GM21786 (cell line): Measurements from ENCODE around the gene HIVEP2.

Source experiments
- ATAC-seq: cut with Tn5 transposase; IDR thresholded peaks from one replicate; pipeline ENCODE4 v1.9.1; 2021; ENCODE audit not compliant: unreplicated experiment

The HIVEP2 gene

GRCh38 chr6:142867988-142868812 lies 76.8 kb downstream of the HIVEP2 start:
- no peak for ATAC-seq

DNA sequence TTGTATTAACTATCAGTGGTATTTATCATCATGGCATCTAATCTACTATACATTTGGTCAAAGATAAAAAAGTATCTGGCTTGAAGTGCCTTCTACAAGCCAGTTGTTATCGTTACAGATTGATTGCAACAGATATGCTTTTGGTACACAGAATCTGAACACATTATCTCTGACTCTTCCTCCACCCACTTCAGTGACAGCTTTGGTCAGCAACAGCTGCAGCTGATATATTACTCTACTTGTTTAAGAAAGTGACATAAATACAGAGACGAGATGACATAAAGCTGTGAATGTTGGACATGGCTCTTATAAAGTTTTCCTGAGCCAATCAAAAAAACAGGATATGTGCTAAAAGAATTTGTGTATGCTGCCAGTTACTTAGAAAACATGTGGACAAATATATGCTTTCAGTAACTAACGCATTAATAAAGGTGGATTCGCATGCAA lies 77.6 kb downstream of the HIVEP2 start:
- no peak for ATAC-seq

GRCh38 chr6:142863981-142864380 lies 81.0 kb downstream of the HIVEP2 start:
- ATAC-seq: no peak

DNA sequence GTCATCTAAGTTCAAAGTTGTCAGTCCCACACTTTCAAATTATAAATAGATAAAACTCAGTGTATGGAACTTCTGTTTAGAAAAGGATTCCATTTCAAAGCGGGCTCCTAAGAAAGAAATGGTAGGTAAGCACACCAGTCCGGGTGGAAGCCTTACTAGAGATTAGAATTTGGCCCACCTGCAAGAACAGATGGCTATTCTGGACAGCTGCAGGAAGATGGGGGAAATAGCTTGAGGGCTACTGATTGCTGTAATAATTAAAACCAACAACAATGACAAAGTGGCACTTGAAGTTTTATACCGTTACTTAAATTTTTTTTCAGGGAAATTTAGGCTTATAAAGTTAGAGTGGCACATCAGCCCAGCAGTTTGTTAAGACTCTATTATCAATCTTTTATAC lies 83.3 kb downstream of the HIVEP2 start:
- ATAC-seq: no peak

DNA sequence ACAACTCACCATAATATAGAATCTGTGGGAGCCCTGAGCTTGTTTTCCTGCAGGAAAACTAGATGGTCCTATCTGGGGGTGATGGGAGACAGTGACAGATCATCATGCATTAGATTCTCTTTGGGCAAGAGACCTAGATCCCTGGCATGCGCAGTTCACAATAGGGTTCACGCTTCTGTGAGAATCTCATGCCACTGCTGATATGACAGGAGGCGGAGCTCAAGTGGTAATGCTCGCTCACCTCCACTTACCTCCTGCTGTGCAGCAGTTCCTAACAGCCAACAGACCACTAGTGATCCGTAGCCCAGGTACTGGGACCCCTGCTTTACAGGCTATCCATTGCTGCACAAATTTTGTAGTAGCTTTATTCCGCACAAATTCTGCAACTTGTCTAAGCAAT lies 84.5 kb downstream of the HIVEP2 start:
- ATAC-seq: no peak

- peak; percentile 5 for ATAC-seq
Measured at GRCh38 chr6:142857796-142858555, 87.0 kb downstream of the HIVEP2 start.

DNA sequence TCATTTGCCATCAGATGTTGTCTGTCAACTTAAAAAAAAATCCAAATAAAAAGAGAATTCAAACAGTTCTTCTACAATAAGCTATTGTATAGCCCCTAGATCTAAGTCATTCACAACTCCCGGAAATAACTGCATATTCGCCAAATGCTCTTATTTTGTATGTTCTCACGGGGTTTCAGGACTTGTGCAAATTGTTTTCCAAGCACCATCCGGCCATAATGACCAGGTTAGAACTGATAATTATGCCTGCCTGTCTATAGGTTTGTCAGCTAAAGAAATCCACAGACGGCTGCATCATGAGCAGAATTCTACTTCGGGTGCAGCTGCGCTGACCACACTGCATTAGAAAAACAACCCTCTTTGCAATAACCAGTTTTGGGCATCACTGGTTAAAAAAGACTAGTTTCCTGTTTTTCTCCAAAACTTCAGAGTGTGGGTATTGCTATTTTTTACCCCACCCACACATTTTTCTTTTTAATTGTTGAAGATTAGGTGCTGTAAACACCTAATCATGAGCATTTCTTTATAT lies 87.7 kb downstream of the HIVEP2 start:
- ATAC-seq: peak; percentile 36

DNA sequence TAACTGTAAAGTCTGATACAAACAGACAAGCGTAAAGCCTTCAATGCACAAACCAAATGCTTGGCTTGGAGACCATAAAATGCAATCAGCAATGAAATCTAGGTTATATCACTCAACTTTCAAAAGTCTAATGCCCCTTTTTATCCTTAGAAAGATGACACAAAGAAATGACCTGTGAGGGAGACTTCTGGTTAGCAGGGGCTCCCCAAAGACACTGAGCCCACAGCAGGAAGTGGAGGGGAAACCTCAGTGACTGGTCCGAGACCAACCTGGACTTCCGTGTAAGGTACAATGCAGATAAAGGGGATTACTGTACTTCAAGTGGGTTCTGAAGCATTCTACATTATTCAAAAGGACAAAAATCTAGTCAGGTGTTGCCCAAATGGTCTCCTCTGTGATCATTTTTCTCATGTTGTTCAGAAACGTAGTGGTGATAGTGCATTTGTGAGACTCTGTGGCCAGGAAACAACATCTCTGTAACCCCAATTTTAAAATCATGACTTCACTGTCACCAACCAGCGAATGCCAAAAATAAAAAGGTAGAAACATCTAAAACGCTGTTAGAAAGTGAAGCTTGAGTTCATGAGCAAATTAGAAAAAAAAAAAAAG lies 88.2 kb downstream of the HIVEP2 start:
- peak; percentile 59 for ATAC-seq

- ATAC-seq: peak; percentile 20
Measured at GRCh38 chr6:142855893-142856623, 88.9 kb downstream of the HIVEP2 start.

DNA sequence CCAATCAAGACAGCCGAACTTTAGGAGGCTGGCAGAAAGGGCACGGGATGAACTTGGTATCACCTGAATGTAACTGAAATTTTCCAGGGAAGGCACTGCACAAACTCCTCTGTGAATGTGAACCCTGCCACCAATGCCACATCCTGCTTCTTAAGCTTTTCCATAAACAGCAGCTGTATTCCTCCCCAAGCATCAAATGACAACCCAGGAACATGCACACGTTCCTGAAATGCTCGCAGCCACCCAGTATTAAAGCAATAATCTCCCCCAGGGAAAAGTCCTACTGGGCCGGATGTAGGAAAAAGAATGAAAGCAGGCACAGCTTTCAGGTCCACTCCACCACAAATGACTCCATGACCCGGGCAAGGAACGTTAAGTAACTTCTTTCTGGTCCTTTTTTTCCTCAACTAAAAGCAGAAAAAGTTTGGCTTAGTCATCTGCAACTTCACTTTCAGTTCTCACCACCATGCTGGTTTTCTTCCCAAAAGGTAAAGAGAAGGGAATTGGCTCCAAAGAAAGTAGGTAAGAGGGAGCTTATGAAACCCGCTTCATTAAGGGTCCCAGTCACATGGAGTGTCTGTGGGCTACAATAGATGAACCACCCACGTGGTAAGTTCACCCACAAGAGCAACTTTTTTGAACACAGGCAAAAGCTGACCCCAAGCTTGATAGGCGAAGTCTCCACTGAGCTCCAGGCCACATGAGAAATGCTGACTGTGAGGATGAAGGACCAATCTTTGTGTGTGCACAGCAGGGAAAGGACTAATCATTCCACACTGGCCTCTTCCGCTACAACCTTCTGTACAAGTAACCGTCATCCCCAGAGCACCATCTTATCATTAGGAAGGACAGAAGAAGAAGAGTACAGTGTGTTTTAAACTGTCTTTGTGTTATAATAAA lies 90.1 kb downstream of the HIVEP2 start:
- ATAC-seq: no peak

DNA sequence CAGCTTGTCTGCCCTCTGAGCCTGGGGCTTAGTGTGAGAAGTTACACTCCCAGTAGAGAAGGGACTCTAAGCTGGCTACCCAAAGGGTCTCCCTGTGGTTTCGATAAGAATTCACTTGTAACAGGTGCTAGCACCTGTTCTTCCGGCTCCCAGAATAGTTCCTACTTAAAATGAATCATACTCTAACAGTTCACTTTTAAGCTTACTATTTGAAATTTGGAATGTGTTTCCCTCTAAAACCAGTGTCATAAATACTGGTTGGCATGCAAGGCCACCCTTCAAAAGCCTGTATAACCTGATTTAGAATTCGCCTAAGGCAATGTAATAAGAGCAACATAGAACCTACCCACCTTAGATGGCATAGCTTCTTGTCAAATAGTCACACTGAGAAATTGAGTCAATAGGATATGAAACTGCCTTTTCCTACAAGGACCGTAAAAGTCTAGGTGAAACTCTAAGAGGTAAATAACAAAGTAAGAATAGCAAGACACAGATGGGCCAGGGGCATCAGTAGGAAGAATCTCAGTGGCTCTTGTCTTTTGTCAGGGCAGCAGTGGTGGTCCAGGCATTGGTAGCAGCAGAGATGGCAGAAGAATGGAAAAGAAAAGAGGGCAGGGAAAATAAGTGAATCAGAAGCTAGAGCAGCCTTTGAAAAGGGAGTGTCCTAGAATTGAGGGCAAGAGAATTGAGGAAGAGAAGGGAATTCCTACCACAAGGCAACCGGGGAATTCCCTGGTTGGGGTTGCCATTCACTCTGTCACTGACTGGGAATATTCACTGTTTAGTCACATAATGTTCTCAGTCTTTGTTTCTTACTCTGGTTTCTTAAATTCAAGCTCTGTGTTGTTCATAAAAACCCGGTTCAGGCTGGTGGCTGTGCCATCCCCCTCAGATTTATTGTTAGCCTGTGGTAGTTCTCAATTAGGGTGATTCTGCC lies 91.5 kb downstream of the HIVEP2 start:
- no peak for ATAC-seq

GRCh38 chr6:142851601-142852000 lies 93.4 kb downstream of the HIVEP2 start:
- ATAC-seq: no peak

- peak; percentile 46 for ATAC-seq
Measured at GRCh38 chr6:142850679-142851423, 94.1 kb downstream of the HIVEP2 start.

DNA sequence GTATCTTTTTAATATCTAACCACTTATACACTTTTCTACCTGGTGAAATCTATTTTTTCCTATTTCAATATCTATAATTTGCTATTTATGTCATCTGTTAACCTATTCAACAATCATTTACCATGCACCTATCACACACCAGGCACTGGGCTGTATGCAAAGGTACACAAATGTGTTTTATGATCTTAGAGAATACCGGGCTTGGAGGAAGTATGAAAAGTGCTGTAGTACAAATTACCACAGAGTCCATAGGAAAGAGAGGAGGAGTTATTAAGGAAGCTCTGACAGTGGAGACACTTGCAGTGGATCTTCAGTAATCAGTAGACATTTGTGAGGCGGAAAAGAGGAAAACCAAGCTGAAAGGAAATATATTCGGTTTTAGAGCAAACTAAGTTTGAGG lies 96.0 kb downstream of the HIVEP2 start:
- ATAC-seq: no peak

- no peak for ATAC-seq
Measured at GRCh38 chr6:142848156-142848555, 96.8 kb downstream of the HIVEP2 start.

DNA sequence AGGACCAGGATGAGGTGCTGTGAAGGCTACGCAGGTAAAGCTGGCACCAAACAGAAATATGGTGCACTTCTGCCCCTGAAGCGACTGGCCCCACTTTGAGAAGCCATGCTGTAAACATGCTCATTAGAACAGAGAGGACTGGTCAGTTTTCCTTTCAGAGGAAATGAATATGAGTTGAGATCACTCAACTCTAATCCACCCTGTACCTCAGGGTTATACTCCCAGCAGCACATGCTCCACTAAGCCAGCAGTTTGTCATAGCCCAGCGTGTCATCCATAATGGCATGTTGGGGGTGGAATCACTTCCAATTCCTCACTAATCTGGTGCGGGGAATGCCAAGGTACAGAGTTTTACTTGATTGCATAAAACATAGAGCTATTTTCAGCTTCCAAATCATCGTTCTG lies 98.1 kb downstream of the HIVEP2 start:
- no peak for ATAC-seq

- ATAC-seq: no peak
Measured at GRCh38 chr6:142846459-142846831, 98.5 kb downstream of the HIVEP2 start.
